Activated CD4-positive, alpha-beta T cell treated with anti-CD3 and anti-CD28 coated beads for 48 hours (primary cell): ENCODE measurements around the gene GEMIN5.

Experiments used
- DNase-seq: peaks from one replicate; pipeline ENCODE4 v3.0.0-alpha.2; 2020

The GEMIN5 gene

DNA sequence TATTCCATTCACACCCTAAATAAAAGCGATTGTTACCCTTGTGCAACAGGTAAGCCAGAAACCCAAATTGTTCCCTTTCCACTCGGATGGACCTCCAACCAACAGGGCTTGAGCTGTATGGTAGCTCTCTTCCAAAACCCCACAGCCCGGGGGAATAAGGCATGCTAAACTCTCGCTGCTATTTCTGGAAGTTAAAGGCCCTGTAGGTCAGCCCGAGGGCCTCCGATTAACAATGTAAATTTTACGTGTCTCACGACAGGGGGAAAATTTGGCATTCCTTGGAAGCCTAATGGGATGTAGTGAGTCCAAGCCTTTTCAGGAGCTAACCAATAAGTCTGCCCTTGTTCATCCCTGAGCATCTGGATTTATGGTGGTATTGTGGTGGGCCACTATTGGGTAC lies 53.6 kb downstream of the GEMIN5 start:
- no peak for DNase-seq

DNA sequence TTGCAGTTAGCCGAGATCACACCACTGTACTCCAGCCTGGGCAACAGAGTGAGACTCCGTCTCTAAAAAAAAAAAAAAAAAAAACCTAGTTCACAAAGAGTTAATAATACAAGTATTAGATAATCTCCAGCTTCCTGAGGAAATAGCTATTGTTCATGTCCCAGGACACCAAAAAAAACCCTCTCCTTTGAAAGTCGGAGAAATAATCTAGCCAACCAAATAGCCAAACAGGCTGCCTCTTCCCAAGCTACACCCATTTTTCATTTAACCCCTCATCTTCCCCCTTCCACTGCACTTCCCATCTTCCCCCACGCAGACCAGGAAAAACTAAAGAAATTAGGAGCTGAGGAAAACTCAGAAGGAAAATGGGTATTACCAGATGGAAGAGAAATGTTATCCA lies 56.0 kb downstream of the GEMIN5 start:
- DNase-seq, result no peak

GRCh38 chr5:154878642-154879335 lies 59.2 kb downstream of the GEMIN5 start:
- no peak for DNase-seq

DNA sequence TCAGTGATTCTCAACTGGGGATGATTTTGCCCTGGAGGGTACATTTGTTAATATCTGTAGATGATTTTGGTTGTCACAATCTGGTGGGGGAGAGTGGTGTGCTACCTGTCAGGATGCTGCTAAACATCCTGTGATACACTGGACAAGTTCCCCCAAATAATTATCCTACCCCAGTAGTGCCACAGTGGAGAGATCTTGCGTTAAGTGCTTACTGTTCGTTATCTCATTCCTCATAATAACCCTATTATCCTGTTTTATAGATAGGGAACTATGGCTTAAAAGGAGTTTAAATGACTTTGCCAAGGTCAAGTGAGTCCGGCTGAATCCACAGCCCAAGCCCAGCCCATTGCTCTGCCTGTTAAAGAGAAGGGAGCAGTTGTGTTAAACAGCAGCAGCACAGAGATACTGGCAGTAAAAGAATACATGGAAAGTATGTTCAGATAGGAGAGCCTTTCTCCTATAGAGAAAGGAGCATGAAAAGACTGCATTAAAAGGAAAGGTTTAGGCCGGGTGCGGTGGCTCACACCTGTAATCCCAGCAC lies 64.2 kb downstream of the GEMIN5 start:
- DNase-seq, result no peak

GRCh38 chr5:154871734-154872133 lies 66.3 kb downstream of the GEMIN5 start:
- no peak for DNase-seq

- DNase-seq, result no peak
Observed at GRCh38 chr5:154868702-154869101, 69.3 kb downstream of the GEMIN5 start.

DNA sequence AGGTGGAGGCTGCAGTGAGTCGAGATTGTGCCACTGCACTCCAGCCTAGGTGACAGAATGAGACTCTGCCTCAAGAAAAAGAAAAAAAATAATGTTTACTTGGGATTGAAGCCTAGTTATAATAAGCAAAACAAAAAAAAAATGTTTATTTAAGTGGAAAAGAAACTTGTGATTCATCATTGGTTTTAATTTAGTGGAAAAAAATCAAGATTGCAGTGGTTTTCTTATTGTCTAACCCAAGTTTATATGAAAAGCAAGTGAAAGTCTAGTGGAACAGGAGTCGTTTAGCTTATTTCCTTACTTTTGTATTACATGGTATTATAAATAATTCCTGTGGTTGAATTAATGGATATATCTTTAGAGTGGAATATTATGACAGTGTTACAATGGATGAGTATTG lies 71.2 kb downstream of the GEMIN5 start:
- no peak for DNase-seq

GRCh38 chr5:154865466-154866184 lies 72.4 kb downstream of the GEMIN5 start:
- DNase-seq, result no peak

- no peak for DNase-seq
Observed at GRCh38 chr5:154863291-154864080, 74.5 kb downstream of the GEMIN5 start.

DNA sequence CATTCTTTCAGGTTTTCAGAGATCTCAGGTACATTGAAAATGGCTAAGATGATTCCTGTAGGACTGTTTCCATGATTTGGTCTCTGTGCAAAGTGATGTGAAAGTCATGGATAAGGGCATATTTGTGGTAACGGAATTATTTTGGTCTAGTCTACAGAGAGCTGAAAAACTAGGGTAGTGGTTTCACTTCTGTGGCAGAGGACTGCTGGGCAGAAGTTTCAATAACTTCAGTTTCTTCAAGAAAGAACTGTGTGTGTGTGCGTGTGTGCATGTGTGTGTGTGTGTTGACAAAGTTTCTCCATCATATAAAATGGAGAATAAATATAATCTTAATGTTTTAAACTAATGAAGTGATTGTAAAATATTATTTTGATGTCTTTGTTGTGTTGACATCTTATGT lies 75.2 kb downstream of the GEMIN5 start:
- DNase-seq, result no peak

- DNase-seq, result no peak
Observed at GRCh38 chr5:154861946-154862345, 76.1 kb downstream of the GEMIN5 start.

DNA sequence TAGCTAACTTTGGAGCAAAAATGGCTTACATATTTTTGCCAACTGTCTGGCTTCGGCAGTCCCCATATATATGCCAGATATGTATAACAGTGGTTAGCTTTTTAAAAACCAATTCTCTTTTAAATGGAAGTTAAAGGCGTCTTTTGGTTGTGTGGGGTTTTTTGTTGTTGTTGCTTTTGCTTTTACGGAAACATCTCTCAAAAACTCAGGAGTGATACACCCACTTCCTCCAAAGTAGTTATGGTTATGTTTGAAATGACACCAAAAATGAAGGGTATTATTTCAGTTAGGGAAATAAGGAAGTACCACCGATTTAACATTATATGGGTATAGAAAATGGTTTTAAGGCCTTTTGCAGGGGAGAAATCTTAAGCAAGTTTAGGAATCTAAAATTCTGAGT lies 77.2 kb downstream of the GEMIN5 start:
- no peak for DNase-seq

- peak; percentile 33 for DNase-seq
Observed at GRCh38 chr5:154860123-154860522, 77.9 kb downstream of the GEMIN5 start.

GRCh38 chr5:154858972-154859871 lies 78.8 kb downstream of the GEMIN5 start:
- no peak for DNase-seq

- DNase-seq, result peak; percentile 99
Observed at GRCh38 chr5:154858297-154858971, 79.6 kb downstream of the GEMIN5 start, which contains the start of gene CNOT8. CNOT8 (plus strand) TSS chr5:154858627; CDS start chr5:154863279, 4,652 bp downstream.

DNA sequence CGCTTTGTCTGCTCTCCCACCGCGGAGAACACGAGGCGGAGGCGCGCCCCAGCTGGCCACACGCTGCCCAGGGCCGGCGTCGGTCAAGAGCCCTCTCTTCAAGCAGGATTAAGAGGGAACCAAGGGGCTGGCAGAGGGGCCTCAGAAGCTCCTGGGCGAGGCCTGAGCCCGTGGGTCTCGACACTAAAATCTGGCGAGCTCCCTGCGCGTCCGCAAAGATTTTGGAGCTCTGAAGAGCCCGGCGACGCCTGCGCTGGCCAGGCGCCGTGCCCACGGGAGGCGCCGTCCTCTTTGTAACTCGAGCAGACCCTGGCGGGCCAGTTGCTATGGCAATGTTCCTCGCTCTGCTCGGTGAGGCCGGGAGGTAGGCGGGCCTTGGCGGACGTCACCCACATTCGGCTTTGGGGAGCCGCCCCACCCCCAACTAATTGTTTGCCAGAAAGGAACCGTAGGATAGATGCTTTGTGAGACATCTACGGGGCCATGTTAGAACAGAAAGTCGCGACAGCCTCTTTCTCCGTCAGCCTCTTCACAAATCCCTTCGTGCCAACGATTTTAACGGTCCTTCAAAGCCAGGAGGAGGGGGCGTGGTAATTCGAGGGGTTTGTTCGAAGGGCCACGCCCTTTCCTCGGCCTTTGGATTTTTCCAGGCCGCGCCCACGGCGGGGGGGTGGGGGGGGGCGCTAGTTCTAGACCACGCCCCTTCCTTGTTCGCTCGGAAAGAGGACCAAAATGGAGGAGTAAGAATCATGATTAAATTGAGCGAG lies 80.3 kb downstream of the GEMIN5 start:
- peak; percentile 89 for DNase-seq

DNA sequence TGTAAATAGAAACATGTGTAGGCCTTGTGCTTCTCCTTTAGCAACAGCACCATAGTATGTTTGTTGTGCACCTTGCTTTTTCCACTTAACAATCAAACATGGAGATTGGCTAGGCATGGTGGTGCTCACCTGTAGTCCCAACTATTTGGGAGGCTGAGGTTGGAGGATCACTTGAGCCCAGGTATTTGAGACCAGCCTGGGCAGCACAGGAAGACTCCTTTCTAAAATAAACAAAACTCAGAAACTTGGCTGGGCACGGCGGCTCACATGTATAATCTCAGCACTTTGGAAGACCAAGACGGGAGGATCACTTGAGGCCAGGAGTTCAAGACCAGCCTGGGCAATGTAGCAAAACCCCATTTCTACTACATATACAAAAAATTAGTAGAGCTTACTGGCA lies 86.7 kb downstream of the GEMIN5 start:
- no peak for DNase-seq

- no peak for DNase-seq
Observed at GRCh38 chr5:154850255-154851062, 87.6 kb downstream of the GEMIN5 start, which contains the start of gene FAXDC2. FAXDC2 (minus strand) TSS chr5:154850603; CDS start chr5:154838178, 12,425 bp downstream.

GRCh38 chr5:154849791-154850201 lies 88.2 kb downstream of the GEMIN5 start:
- no peak for DNase-seq

DNA sequence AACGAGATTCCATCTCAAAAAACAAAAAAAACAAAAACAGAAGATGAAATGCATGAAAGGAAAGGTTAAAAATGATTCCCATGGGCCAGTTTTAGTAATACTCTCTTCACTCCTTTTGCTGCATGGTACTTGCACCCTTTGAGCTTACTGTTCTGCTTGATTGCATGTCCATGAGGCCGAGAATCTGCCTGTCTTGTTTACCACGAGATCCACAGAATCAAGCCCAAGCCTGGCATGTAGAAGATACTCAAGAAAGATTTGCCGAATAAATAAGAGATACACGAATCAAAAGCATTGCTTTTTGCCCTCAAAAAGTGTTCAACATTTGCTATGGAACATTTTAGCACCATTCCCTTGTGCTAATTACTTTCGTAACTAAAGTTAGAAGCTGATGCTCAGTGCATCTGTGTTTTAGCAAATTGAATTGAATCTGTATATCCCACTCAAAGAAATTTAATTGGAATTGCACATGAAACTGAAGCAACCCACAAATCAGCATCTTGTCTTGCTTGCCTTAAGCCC lies 88.7 kb downstream of the GEMIN5 start:
- DNase-seq, result no peak
